IPS-18a (cell line): ENCODE results near the gene HOOK2.
"Not testable (repeated sequence)": the region's sequence is repeated elsewhere in the genome, so short reads cannot be mapped to it uniquely, and the experiment has no call there.

Source experiments
- H3K27ac ChIP-seq: one replicate; pipeline ENCODE4 v1.5.1; 2013; ENCODE audit warnings: low read length
- H3K27me3 ChIP-seq: one replicate; pipeline ENCODE4 v1.6.1; 2013; ENCODE audit warnings: mild to moderate bottlenecking, low read length; ENCODE audit not compliant: control insufficient read depth, insufficient read depth
- H3K36me3 ChIP-seq: one replicate; pipeline ENCODE4 v1.6.1; 2013; ENCODE audit warnings: low read depth, low read length; ENCODE audit not compliant: control insufficient read depth
- H3K4me1 ChIP-seq: one replicate; pipeline ENCODE4 v1.6.1; 2013; ENCODE audit warnings: low read depth, low read length; ENCODE audit not compliant: control insufficient read depth
- H3K4me3 ChIP-seq: one replicate; pipeline ENCODE4 v1.5.1; 2013; ENCODE audit warnings: low read length
- H3K9ac ChIP-seq: one replicate; pipeline ENCODE4 v1.6.1; 2013; ENCODE audit warnings: mild to moderate bottlenecking, low read length, moderate library complexity
- H3K9me3 ChIP-seq: one replicate; pipeline ENCODE4 v1.6.1; 2013; ENCODE audit warnings: low read depth, low read length; ENCODE audit not compliant: control insufficient read depth

Gene HOOK2

GRCh38 chr19:12720296-12720695, 55.1 kb downstream of the HOOK2 start:
- Histone ChIP-seq H3K27ac (no peak overlapping the region), H3K36me3 (peaks cover 31% of the 10 kb centered on the region), H3K27me3 (no peaks in the 10 kb centered on the region), H3K9ac (no peak overlapping the region), H3K4me1 (no peaks in the 10 kb centered on the region), H3K4me3 (peak overlapping the region; percentile 27), H3K9me3 (no peaks in the 10 kb centered on the region)

DNA sequence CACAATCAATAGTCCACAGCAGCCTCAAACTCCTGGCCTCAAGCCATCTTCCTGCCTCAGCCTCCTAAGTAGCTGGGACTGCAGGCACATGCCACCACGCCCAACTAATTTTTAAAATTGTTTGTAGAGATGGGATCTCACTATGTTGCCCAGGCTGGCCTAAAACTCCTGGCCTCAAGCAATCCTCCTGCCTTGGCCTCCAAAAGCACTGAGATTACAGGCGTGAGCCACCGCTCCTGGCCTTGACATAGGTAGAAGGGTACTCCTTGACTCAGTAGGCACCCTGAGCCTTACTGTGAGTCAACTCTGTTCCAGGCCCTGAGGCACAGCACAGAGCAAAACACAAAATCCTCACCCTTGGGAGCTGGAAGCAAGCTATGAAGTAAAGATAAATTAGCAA, 59.4 kb downstream of the HOOK2 start:
- Histone ChIP-seq H3K27me3 (no peaks in the 10 kb centered on the region), H3K36me3 (peaks cover 64% of the 10 kb centered on the region), H3K9ac (no peak overlapping the region), H3K4me3 (no peak overlapping the region), H3K4me1 (no peaks in the 10 kb centered on the region), H3K27ac (no peak overlapping the region), H3K9me3 (no peaks in the 10 kb centered on the region)

GRCh38 chr19:12715102-12715501, 60.2 kb downstream of the HOOK2 start:
- Histone ChIP-seq H3K4me3 (no peak overlapping the region), H3K9me3 (no peaks in the 10 kb centered on the region), H3K9ac (no peak overlapping the region), H3K27me3 (no peaks in the 10 kb centered on the region), H3K4me1 (no peaks in the 10 kb centered on the region), H3K27ac (no peak overlapping the region), H3K36me3 (peaks cover 71% of the 10 kb centered on the region)

DNA sequence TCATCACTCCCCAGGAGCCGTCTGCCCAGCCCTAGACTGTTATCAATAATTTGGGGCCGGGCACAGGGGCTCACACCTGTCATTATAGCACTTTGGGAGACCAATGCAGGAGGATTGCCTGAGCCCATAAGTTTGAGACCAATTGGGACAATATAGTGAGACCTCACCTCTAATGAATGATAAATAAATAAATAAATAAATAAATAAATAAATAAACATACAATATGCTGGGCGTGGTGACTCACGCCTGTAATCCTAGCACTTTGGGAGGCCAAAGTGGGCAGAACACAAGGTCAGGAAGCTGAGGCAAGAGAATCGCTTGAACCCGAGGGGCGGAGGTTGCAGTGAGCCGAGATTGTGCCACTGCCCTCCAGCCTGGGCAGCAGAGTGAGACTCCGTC, 62.0 kb downstream of the HOOK2 start:
- H3K27ac ChIP-seq, H3K27me3 ChIP-seq, H3K4me3 ChIP-seq, H3K9ac ChIP-seq, H3K4me1 ChIP-seq, H3K9me3 ChIP-seq: not testable (repeated sequence)
- H3K36me3 ChIP-seq: peaks cover 73% of the 10 kb centered on the region
